Islet of Langerhans (tissue), 1 donor: Measurements from ENCODE around the gene ACACB.

Experiments
- FAIRE-seq: peaks from one replicate; lab custom pipeline; 2011; peaks lifted over from hg19 to GRCh38; lab: Jason Lieb, UNC

Gene ACACB

GRCh38 chr12:109258607-109259544 lies 142.5 kb downstream of the ACACB start:
- FAIRE-seq: no peak

- no peak for FAIRE-seq
Measured at GRCh38 chr12:109259545-109259895, 143.1 kb downstream of the ACACB start.

- FAIRE-seq: no peak
Measured at GRCh38 chr12:109261087-109261486, 144.7 kb downstream of the ACACB start.

- no peak for FAIRE-seq
Measured at GRCh38 chr12:109261939-109262338, 145.6 kb downstream of the ACACB start.

- no peak for FAIRE-seq
Measured at GRCh38 chr12:109263439-109263838, 147.1 kb downstream of the ACACB start.

GRCh38 chr12:109264095-109264942 lies 147.9 kb downstream of the ACACB start:
- no peak for FAIRE-seq

- no peak for FAIRE-seq
Measured at GRCh38 chr12:109264943-109265650, 148.7 kb downstream of the ACACB start.

- FAIRE-seq: no peak
Measured at GRCh38 chr12:109266106-109266879, 149.9 kb downstream of the ACACB start.

GRCh38 chr12:109267361-109267760 lies 151.0 kb downstream of the ACACB start:
- FAIRE-seq: no peak

GRCh38 chr12:109268896-109269295 lies 152.5 kb downstream of the ACACB start:
- no peak for FAIRE-seq

GRCh38 chr12:109269428-109269827 lies 153.0 kb downstream of the ACACB start:
- FAIRE-seq: no peak

- FAIRE-seq: no peak
Measured at GRCh38 chr12:109270494-109270893, 154.1 kb downstream of the ACACB start.

- FAIRE-seq: no peak
Measured at GRCh38 chr12:109271418-109271817, 155.0 kb downstream of the ACACB start.

GRCh38 chr12:109273354-109273753 lies 157.0 kb downstream of the ACACB start:
- no peak for FAIRE-seq

- FAIRE-seq: no peak
Measured at GRCh38 chr12:109274381-109274780, 158.0 kb downstream of the ACACB start.

GRCh38 chr12:109275173-109275572 lies 158.8 kb downstream of the ACACB start:
- FAIRE-seq: no peak

GRCh38 chr12:109276160-109276559 lies 159.8 kb downstream of the ACACB start:
- no peak for FAIRE-seq

- FAIRE-seq: no peak
Measured at GRCh38 chr12:109277255-109277898, 161.0 kb downstream of the ACACB start.

- no peak for FAIRE-seq
Measured at GRCh38 chr12:109277899-109278762, 161.7 kb downstream of the ACACB start.

GRCh38 chr12:109278912-109279311 lies 162.5 kb downstream of the ACACB start:
- FAIRE-seq: no peak
